A549 (cell line): ENCODE data around the gene COL11A2. TPM values are rescaled to one million over a fixed set of nuclear protein-coding genes. Genes with fewer than 3 reads are reported as not detected.

Experiments
- ATAC-seq, 2 experiments: fragments of 200-7000 bp in 1 of 2; fragments of >200 bp in 1 of 2; cut with Nextera tagmentation in 1 of 2; cut with Tn5 transposase in 1 of 2; 3 replicates each; pipeline versions ENCODE4 v1.8.0 to v1.9.1; 2018 to 2020; ENCODE audit warnings: mild to moderate bottlenecking in 1 of 2, moderate library complexity in 1 of 2
- CTCF ChIA-PET: fragments of 300-600 bp; sonication (Branson Sonifier 250); formaldehyde crosslinking; extraction: SDS; loops from one replicate; lab custom pipeline; 2021; ENCODE audit warnings: antibody characterized with exemption, inconsistent platforms; lab: Yijun Ruan, JAX
- POLR2A ChIA-PET: fragments of 350-600 bp; formaldehyde crosslinking; extraction: SDS; loops from one replicate; lab custom pipeline; 2021; ENCODE audit warnings: antibody characterized with exemption, inconsistent platforms; lab: Yijun Ruan, JAX
- DNase-seq, 2 experiments: peaks; one replicate each; pipeline versions ENCODE4 v3.0.0 to v3.0.0-alpha.2; 2011 to 2016; ENCODE audit warnings: low read depth in 1 of 2, low spot score in 1 of 2
- FAIRE-seq: peaks from 2 replicates; lab custom pipeline; 2011; peaks lifted over from hg19 to GRCh38; lab: Jason Lieb, UNC
- H3K27ac ChIP-seq, 2 experiments: fragments of >200 bp; sonication (Bioruptor Twin); formaldehyde crosslinking; 3 replicates each; pipeline ENCODE4 v1.5.1; 2016 to 2017
- H3K4me1 ChIP-seq: fragments of >200 bp; sonication (Bioruptor Twin); formaldehyde crosslinking; 3 replicates; pipeline ENCODE4 v1.6.1; 2016
- H3K4me2 ChIP-seq: fragments of >200 bp; sonication (Bioruptor Twin); formaldehyde crosslinking; 3 replicates; pipeline ENCODE4 v1.6.1; 2016
- H3K4me3 ChIP-seq: fragments of >200 bp; sonication (Bioruptor Twin); formaldehyde crosslinking; 3 replicates; pipeline ENCODE4 v1.5.1; 2016
- H3K9me3 ChIP-seq: fragments of >200 bp; sonication (Bioruptor Twin); formaldehyde crosslinking; 3 replicates; pipeline ENCODE4 v1.6.1; 2016
- BHLHE40 ChIP-seq: IDR thresholded peaks from 2 replicates; pipeline ENCODE4 v1.6.1; 2012; ENCODE audit warnings: low read depth, low read length, inconsistent platforms
- GATA3 ChIP-seq: IDR thresholded peaks from 2 replicates; pipeline ENCODE4 v1.6.1; 2012; ENCODE audit warnings: borderline replicate concordance
- JUNB ChIP-seq: fragments of >200 bp; sonication (Bioruptor Twin); formaldehyde crosslinking; IDR thresholded peaks from 2 replicates; pipeline ENCODE4 v1.6.1; 2016
- MAFK ChIP-seq: fragments of 450-650 bp; IDR thresholded peaks from 2 replicates; pipeline ENCODE4 v1.6.1; 2014; ENCODE audit not compliant: partially characterized antibody
- MAZ ChIP-seq: fragments of 150-350 bp; IDR thresholded peaks from 2 replicates; pipeline ENCODE4 v1.6.1; 2014; ENCODE audit warnings: antibody characterized with exemption, low read depth, low read length, borderline replicate concordance
- MYC ChIP-seq: IDR thresholded peaks from 2 replicates; pipeline ENCODE4 v1.6.1; 2012; ENCODE audit warnings: mild to moderate bottlenecking, inconsistent platforms, low read length, improper control_type of control experiment, borderline replicate concordance
- NPAS2 ChIP-seq: fragments of 250-450 bp; sonication (Bioruptor Pico); IDR thresholded peaks from 2 replicates; pipeline ENCODE4 v1.8.0; 2022; ENCODE audit warnings: mild to moderate bottlenecking, moderate library complexity, borderline replicate concordance
- POLR2A ChIP-seq: IDR thresholded peaks from 2 replicates; pipeline ENCODE4 v1.6.1; 2012; ENCODE audit warnings: mild to moderate bottlenecking, low read length
- RARB ChIP-seq: fragments of 250-450 bp; sonication (Bioruptor Pico); IDR thresholded peaks from 2 replicates; pipeline ENCODE4 v1.8.0; 2021; ENCODE audit warnings: mild to moderate bottlenecking, moderate library complexity
- RFX5 ChIP-seq: fragments of 450-650 bp; IDR thresholded peaks from 2 replicates; pipeline ENCODE4 v1.7.1; 2014; ENCODE audit warnings: antibody characterized with exemption, mild to moderate bottlenecking, moderate library complexity
- RNF2 ChIP-seq: fragments of 200-600 bp; sonication (generic); IDR thresholded peaks from 2 replicates; pipeline ENCODE4 v1.6.1; 2016; ENCODE audit warnings: low read depth, mild to moderate bottlenecking, antibody characterized with exemption, moderate library complexity, borderline replicate concordance
- SREBF2 ChIP-seq: fragments of 450-650 bp; IDR thresholded peaks from 2 replicates; pipeline ENCODE4 v1.6.1; 2014; ENCODE audit warnings: mild to moderate bottlenecking, moderate library complexity
- TFCP2L1 ChIP-seq: fragments of 250-450 bp; sonication (Bioruptor Pico); IDR thresholded peaks from 2 replicates; pipeline ENCODE4 v1.5.0; 2021; ENCODE audit warnings: mild to moderate bottlenecking
- ZNF302 ChIP-seq: fragments of 250-450 bp; sonication (Bioruptor Pico); IDR thresholded peaks from 2 replicates; pipeline ENCODE4 v1.9.0; 2021; ENCODE audit warnings: inconsistent platforms, mild to moderate bottlenecking, moderate library complexity
- ZSCAN20 ChIP-seq: fragments of 250-450 bp; sonication (Bioruptor Pico); IDR thresholded peaks from 2 replicates; pipeline ENCODE4 v1.8.0; 2022; ENCODE audit warnings: mild to moderate bottlenecking, moderate library complexity
- whole genome bisulfite sequencing: methylation state at CpG from one replicate; pipeline ENCODE4 v1.1.6; 2017; ENCODE audit errors: missing lambda C conversion rate; 5-methylcytosine and 5-hydroxymethylcytosine counted together
- polyA plus RNA-seq, 4 experiments: library from polyadenylated mRNA; depleted of rRNA in 3 of 4; stranded (reverse); fragments of >200 nt; fragmentation: RNase III in 1 of 4; extraction: RNeasy Plus Mini Kit Qiagen cat#74134 plus additional on column Dnase treatment in 1 of 4; gene quantifications; 2 replicates in 3 of 4; 3 replicates in 1 of 4; pipeline ENCODE4 v1.2.3, GENCODE V29; 2011 to 2017
- TF ChIP-seq, protein P1 (sequence below): IDR thresholded peaks from 2 replicates; pipeline ENCODE4 v1.6.1; 2012
- TF ChIP-seq, protein P2 (sequence below): fragments of 450-650 bp; IDR thresholded peaks from 2 replicates; pipeline ENCODE4 v1.6.1; 2014; ENCODE audit warnings: antibody characterized with exemption
- TF ChIP-seq, protein P3 (sequence below): IDR thresholded peaks from 2 replicates; pipeline ENCODE4 v1.6.1; 2012; ENCODE audit warnings: low read depth, borderline replicate concordance
- TF ChIP-seq, protein P4 (sequence below): fragments of >200 bp; sonication (Bioruptor Twin); formaldehyde crosslinking; IDR thresholded peaks from 2 replicates; pipeline ENCODE4 v1.6.1; 2016

Gene COL11A2
- polyA plus RNA-seq, 2 of the 4 experiments (the other 2 are of a cell fraction) = 0.66 to 1.3 TPM

GRCh38 chr6:33207552-33208090 is 15.4 kb upstream of the COL11A2 start:
- ATAC-seq = peak in 1 of 2 experiments; percentile 23; a peak in 3 of 6 replicates
- no peak for FAIRE-seq

DNA sequence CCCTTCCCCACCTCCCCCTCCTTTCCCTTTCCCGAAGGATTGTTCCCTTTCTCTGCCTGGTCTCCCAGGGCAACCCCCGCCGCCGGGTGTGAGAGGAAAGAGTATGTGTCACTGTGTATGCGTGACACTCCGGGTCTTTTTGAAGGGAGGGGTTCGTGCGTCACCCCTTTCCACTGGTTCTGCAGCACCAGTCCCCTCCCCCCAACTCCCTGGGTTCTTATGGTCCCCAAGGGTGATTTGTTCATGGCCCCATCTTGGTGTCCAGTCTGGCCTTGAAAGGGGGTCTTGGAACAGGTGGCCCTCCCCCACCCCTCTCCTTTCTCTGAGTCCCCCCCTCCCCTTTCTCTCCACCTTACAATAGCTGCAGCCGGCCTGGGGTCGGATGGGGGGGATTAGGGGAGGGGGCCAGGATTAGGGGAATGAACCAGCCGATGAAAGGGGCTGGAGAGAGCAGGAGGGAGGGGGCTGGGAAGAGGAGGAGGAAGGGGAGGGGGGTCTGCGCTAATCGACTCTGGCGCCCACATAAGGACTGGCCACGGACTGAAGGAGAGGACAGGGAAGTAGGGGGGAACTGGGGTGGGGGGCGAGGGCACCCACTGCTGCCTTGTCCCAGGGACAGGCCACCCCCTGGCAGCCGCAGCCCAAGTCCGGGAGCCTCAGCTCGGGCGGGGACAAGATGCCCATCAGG is 14.7 kb upstream of the COL11A2 start:
- ChIA-PET CTCF (interaction anchor here (2.7 kb wide), 1 partner anchor 41 kb away, joined by 11 read pairs; no protein-coding TSS in a partner anchor), POLR2A (no interaction called here)
- ATAC-seq (no peak), DNase-seq (no peak), FAIRE-seq (no peak)
- WGBS = 68% methylated on average over 7 of the region's 20 CpGs
- Histone ChIP-seq H3K27ac (peak overlapping the region; percentile 97 to 100; a peak in 5 of 6 replicates), H3K4me2 (peak overlapping the region; percentile 76), H3K4me3 (peak overlapping the region; percentile 87; the same call in 2 of the 3 replicates), H3K9me3 (no peaks in the 10 kb centered on the region), H3K4me1 (peaks cover 39% of the 10 kb centered on the region)
- TF ChIP-seq, protein P1, sequence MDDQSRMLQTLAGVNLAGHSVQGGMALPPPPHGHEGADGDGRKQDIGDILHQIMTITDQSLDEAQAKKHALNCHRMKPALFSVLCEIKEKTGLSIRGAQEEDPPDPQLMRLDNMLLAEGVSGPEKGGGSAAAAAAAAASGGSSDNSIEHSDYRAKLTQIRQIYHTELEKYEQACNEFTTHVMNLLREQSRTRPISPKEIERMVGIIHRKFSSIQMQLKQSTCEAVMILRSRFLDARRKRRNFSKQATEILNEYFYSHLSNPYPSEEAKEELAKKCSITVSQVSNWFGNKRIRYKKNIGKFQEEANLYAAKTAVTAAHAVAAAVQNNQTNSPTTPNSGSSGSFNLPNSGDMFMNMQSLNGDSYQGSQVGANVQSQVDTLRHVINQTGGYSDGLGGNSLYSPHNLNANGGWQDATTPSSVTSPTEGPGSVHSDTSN = no peak
- TF ChIP-seq RFX5 = no peak
- no peak for TF ChIP-seq RARB (CRISPR knock-in tag)
- TF ChIP-seq NPAS2 = no peak
- TF ChIP-seq RNF2 = no peak
- no peak for TF ChIP-seq ZSCAN20 (CRISPR knock-in tag)
- no peak for TF ChIP-seq MAZ
- TF ChIP-seq, protein P2, sequence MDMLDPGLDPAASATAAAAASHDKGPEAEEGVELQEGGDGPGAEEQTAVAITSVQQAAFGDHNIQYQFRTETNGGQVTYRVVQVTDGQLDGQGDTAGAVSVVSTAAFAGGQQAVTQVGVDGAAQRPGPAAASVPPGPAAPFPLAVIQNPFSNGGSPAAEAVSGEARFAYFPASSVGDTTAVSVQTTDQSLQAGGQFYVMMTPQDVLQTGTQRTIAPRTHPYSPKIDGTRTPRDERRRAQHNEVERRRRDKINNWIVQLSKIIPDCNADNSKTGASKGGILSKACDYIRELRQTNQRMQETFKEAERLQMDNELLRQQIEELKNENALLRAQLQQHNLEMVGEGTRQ = no peak
- TF ChIP-seq, protein P3, sequence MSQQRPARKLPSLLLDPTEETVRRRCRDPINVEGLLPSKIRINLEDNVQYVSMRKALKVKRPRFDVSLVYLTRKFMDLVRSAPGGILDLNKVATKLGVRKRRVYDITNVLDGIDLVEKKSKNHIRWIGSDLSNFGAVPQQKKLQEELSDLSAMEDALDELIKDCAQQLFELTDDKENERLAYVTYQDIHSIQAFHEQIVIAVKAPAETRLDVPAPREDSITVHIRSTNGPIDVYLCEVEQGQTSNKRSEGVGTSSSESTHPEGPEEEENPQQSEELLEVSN = no peak
- TF ChIP-seq ZNF302 (CRISPR knock-in tag) = no peak
- TF ChIP-seq, protein P4, sequence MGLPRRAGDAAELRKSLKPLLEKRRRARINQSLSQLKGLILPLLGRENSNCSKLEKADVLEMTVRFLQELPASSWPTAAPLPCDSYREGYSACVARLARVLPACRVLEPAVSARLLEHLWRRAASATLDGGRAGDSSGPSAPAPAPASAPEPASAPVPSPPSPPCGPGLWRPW = no peak
- TF ChIP-seq BHLHE40 = no peak
- no peak for TF ChIP-seq SREBF2
- no peak for TF ChIP-seq MAFK
- TF ChIP-seq GATA3 = no peak
- TF ChIP-seq TFCP2L1 = no peak

More at GRCh38 chr6:33207552-33208090, 15.4 kb upstream of the COL11A2 start:
- POLR2A ChIA-PET = interaction anchor here (0.5 to 1.9 kb wide), 4 partner anchors 41 to 236 kb away, joined by 3 to 13 read pairs (median 6); partner anchors contain the start of gene RGL2
- Histone ChIP-seq H3K4me3 (peak overlapping the region; percentile 87), H3K4me2 (peak overlapping the region; percentile 76), H3K4me1 (peaks cover 38% of the 10 kb centered on the region), H3K9me3 (no peaks in the 10 kb centered on the region), H3K27ac (peak overlapping the region; percentile 97 to 100)
- peak in 1 of 2 experiments; percentile 25 for DNase-seq
- WGBS = 15% methylated on average over 15 of the region's 29 CpGs
- CTCF ChIA-PET = interaction anchor here (1.3 to 2.7 kb wide), 2 partner anchors 27 to 41 kb away, joined by 5 to 11 read pairs; no protein-coding TSS in a partner anchor
- no peak for TF ChIP-seq MYC
- no peak for TF ChIP-seq JUNB
- TF ChIP-seq, protein P2 = no peak
- TF ChIP-seq POLR2A = 0 out of 2 replicates have a peak, but pooled peaks have one; percentile 4
